CD4-positive, alpha-beta T cell treated with Interferon gamma for 1 hour (primary cell): ENCODE results near the gene ZNF821.
"Not testable (repeated sequence)": the region's sequence is repeated elsewhere in the genome, so short reads cannot be mapped to it uniquely, and the experiment has no call there.

ENCODE experiments used
- DNase-seq: peaks from one replicate; pipeline ENCODE4 v3.0.0-alpha.2; 2020

The ZNF821 gene, protein sequence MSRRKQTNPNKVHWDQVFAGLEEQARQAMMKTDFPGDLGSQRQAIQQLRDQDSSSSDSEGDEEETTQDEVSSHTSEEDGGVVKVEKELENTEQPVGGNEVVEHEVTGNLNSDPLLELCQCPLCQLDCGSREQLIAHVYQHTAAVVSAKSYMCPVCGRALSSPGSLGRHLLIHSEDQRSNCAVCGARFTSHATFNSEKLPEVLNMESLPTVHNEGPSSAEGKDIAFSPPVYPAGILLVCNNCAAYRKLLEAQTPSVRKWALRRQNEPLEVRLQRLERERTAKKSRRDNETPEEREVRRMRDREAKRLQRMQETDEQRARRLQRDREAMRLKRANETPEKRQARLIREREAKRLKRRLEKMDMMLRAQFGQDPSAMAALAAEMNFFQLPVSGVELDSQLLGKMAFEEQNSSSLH

DNA sequence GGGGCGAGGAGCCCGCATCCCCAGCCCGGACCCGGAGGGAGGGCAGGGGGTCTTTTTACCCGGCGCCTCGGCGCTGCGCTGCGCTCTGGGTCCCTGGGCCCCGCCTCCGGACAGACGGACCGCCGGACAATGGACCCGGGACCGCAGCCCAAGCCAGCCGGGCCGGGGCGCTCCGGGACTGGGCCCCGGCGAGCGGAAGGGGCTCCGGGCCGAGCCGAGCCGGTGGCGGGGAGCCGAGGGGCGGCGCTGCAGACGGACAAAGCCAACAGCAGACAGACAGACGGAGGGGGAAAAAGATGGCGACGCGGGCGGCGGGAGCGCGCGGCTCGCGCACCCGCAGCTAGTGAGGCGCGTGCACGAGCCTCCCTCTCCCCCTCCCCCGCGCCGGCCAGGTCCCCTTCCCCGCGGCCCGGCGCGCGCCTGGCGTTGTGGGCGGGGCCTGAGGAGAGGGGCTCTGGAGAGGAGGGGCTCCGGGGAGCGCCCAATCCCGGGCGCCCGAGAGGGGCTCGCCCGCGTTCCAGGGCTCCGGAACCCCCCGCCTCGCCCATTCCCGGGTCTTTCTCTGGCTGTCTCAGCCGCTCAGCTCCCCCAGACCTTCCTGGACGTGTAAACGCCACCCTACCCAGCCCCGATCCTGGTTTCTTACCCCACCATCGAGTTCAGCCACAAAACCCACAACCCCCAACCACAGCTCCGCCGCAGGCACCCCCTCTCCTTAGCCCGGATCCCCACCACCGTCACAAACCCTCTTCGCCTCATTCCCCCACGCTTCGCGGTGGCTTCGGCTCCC lies at the start of gene ZNF821:
Gene ZNF821, minus strand, starts transcription at position 334 of the 790 bp plus-strand sequence. CDS start 4,236 bp downstream, outside the sequence.
- peak; percentile 80 for DNase-seq

DNA sequence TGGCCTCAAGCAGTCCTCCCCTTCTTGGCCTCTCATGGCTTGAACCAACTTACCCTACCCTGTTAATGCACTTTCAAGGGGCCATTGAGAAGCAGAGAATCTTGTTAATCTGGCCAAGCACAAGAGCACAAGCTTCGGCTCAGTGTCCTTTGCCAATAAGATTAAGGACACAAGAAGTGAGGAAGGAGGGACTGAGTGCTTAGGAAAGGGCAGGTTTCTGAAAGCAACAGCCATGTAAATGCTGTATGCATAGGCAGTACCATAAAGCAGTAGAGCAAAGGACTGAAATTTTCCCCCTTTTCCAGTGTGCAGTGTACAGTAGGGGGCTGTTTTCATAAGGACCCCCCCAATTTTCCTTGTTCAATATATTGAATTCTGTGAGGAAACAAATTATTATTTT lies 49.0 kb upstream of the ZNF821 start:
- DNase-seq = no peak

- no peak for DNase-seq
Measured at GRCh38 chr16:71931599-71931998, 47.6 kb upstream of the ZNF821 start.

GRCh38 chr16:71931001-71931400 lies 47.0 kb upstream of the ZNF821 start:
- DNase-seq = no peak

GRCh38 chr16:71930013-71930563 lies 46.1 kb upstream of the ZNF821 start:
- DNase-seq = no peak

DNA sequence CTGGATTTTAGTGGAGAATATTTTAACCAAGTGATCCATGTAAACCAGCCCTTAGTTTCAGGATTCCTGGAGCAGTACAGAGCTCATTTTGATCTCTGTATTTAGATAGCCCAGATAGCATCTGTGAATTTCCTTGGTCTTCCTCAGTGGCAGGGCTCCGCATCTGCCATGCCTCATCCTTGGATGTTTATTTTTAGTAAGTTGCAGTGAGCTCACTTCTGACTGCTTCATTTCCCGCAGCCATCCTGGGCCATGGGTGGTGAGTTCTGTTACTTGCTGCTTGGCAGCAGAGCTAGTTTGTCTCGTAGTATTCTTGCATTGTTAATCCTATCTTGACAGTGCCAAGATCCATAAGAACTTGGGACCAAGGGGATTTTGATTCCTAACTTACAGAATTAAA lies 45.1 kb upstream of the ZNF821 start:
- DNase-seq = no peak

- no peak for DNase-seq
Measured at GRCh38 chr16:71927787-71928186, 43.8 kb upstream of the ZNF821 start.

GRCh38 chr16:71927383-71927782 lies 43.4 kb upstream of the ZNF821 start:
- no peak for DNase-seq

DNA sequence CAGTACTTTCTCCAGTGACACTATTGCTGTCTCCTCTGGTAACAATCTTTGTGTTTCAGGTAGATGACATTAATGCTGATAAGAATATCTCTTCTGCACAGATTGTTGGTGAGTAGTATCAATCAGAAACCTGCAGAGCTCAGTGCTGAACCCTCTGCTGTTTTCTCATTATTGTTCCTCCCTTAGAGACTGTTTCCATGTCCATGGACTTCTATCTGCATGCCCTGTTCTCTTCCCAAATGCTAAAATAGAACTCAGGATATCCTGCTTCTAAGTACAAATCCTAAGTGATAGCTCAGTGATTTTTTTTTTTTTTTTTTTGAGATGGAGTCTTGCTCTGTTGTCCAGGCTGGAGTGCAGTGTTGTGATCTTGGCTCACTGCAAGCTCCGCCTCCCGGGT lies 40.7 kb upstream of the ZNF821 start:
- DNase-seq = no peak

GRCh38 chr16:71923941-71924690 lies 40.1 kb upstream of the ZNF821 start:
- no peak for DNase-seq

- no peak for DNase-seq
Measured at GRCh38 chr16:71920658-71921057, 36.7 kb upstream of the ZNF821 start.

GRCh38 chr16:71919035-71919434 lies 35.1 kb upstream of the ZNF821 start:
- no peak for DNase-seq

DNA sequence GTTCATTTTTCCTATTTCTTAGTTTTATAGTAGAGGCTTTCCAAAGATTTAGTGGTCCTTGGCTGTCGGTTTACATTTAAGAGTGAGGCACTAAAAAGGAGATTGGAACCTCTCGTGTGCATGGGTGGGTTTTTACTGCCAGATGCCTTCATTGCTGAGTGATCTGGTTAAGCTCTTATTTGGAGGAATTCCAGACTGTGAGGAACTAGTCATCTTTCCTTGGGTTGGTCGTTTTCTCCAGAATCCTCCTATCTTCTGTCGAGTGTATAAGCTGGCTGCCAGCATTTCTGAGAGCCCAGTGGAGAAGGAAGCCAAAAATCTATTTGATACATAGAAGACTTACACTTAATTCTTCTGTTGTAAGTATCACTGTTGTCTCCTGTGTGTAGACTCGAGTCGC lies 33.9 kb upstream of the ZNF821 start:
- no peak for DNase-seq

DNA sequence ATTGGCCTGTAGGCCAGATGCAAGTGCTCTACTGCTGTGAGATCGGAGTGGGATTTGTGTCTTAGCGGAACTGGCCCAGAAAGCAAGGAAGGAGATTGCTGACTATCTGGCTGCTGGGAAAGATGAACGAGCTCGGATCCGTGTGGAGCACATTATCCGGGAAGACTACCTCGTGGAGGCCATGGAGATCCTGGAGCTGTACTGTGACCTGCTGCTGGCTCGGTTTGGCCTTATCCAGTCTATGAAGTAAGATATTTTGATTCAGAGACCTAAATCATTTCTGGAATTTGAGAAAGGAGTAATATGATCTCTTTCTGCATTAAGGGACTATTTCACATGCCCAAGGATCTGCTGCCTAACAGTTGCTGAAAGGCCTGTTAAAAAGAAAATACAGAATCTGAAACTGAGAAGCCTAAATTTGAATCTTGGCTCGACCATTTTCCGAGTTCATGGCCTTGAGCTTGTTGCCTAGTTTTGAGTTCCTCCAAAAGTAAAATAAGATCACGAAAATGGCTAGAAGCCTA lies 32.5 kb upstream of the ZNF821 start:
- DNase-seq = no peak

- no peak for DNase-seq
Measured at GRCh38 chr16:71915350-71915749, 31.4 kb upstream of the ZNF821 start.

GRCh38 chr16:71914802-71915201 lies 30.8 kb upstream of the ZNF821 start:
- no peak for DNase-seq

GRCh38 chr16:71912534-71913275 lies 28.7 kb upstream of the ZNF821 start:
- no peak for DNase-seq

- DNase-seq = no peak
Measured at GRCh38 chr16:71911121-71911520, 27.1 kb upstream of the ZNF821 start.

- not testable (repeated sequence) for DNase-seq
Measured at GRCh38 chr16:71905765-71906164, 21.8 kb upstream of the ZNF821 start.

DNA sequence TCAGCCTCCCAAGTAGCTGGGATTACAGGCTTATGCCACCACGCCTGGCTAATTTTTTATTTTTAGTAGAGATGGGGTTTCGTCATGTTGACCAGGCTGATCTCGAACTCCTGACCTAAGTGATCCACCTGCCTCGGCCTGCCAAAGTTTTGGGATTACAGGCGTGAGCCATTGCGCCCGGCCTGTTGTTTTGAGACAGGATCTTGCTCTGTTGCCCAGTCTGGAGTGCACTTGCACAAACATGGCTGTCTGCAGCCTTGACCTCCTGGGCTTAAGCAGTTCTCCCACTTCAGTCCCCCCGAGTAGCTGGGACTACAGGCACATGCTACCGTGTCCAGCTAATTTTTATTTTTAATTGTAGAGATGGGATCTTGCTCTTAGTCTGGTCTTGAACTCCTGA lies 20.3 kb upstream of the ZNF821 start:
- DNase-seq = no peak

DNA sequence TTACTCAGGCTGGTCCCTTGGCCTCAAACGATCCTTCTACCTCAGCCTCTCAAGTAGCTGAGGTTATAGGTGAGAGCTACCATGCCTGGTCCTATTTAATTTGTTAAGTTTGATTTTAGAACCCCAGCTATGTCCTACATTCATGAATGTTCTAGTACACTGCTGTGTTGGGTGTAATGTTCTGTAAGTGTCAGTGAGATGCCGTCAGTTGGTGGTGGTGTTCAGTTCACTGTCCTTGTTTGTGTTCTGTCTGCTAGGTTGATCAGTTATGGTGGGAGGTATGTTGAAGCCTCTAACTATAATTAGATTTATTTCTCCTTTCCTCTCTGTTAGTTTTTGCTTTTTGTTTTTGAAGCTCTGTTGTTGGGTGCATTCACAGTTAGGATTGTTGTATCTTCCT lies 19.6 kb upstream of the ZNF821 start:
- DNase-seq = no peak
